AG04450 (cell line): Measurements from ENCODE around the gene VAC14. TPM values are rescaled to one million over a fixed set of nuclear protein-coding genes. Genes with fewer than 3 reads are reported as not detected.

Source experiments
- CTCF ChIA-PET: fragments of 300-600, 350-600 bp; formaldehyde crosslinking; extraction: SDS; loops from one replicate; lab custom pipeline; 2022; ENCODE audit warnings: antibody characterized with exemption, inconsistent platforms; lab: Charles Lee
- POLR2A ChIA-PET: fragments of 350-600 bp; formaldehyde crosslinking; extraction: SDS; loops from one replicate; lab custom pipeline; 2021; ENCODE audit warnings: antibody characterized with exemption, inconsistent platforms; lab: Yijun Ruan, JAX
- DNase-seq: peaks from one replicate; pipeline ENCODE4 v3.0.0-alpha.2; 2011; ENCODE audit warnings: low read depth, low spot score
- H3K27ac ChIP-seq: one replicate; pipeline ENCODE4 v1.5.1; 2012; ENCODE audit warnings: low read depth, low read length, control low read depth
- H3K27me3 ChIP-seq: one replicate; pipeline ENCODE4 v1.6.0; 2012; ENCODE audit warnings: low read length; ENCODE audit not compliant: control insufficient read depth, insufficient read depth
- H3K4me3 ChIP-seq: 2 replicates; pipeline ENCODE4 v1.5.1; 2011; ENCODE audit warnings: mild to moderate bottlenecking, low read depth, low read length, control low read depth
- H3K9me3 ChIP-seq: 2 replicates; pipeline ENCODE4 v1.5.1; 2012; ENCODE audit warnings: low read length; ENCODE audit not compliant: control insufficient read depth, insufficient read depth
- CTCF ChIP-seq: IDR thresholded peaks from 2 replicates; pipeline ENCODE4 v1.5.1; 2011; ENCODE audit warnings: low read depth, low read length, control low read depth, inconsistent platforms
- polyA plus RNA-seq: library from polyadenylated mRNA; depleted of rRNA; stranded (reverse); fragments of >200 nt; gene quantifications from 2 replicates; pipeline ENCODE4 v1.2.3, GENCODE V29; 2011

The VAC14 gene
- polyA plus RNA-seq, 1 experiment: 30.2 TPM

GRCh38 chr16:70706948-70707465 lies 94.0 kb downstream of the VAC14 start:
- peak; percentile 82 for DNase-seq
- no peaks in the 10 kb centered on the region; the same call in 1 of the 2 replicates for H3K9me3 ChIP-seq
- no peak for TF ChIP-seq CTCF
- POLR2A ChIA-PET: interaction anchor here (0.6 to 2.2 kb wide), 7 partner anchors 8 to 39 kb away, joined by 3 to 9 read pairs (median 3); no protein-coding TSS in a partner anchor
- CTCF ChIA-PET: interaction anchor here (0.8 to 1.9 kb wide), 3 partner anchors 19 to 32 kb away, joined by 3 to 9 read pairs (median 4); no protein-coding TSS in a partner anchor
- H3K27ac ChIP-seq: peak overlapping the region; percentile 89
- no peak overlapping the region for H3K4me3 ChIP-seq
- H3K27me3 ChIP-seq: no peaks in the 10 kb centered on the region

- Histone ChIP-seq H3K4me3 (no peak overlapping the region), H3K9me3 (no peaks in the 10 kb centered on the region; the same call in 1 of the 2 replicates), H3K27ac (peak overlapping the region; percentile 99), H3K27me3 (no peaks in the 10 kb centered on the region)
- no peak for TF ChIP-seq CTCF
- ChIA-PET POLR2A (interaction anchor here (1.1 to 2.6 kb wide), 2 partner anchors 13 to 17 kb away, joined by 4 to 16 read pairs; no protein-coding TSS in a partner anchor), CTCF (interaction anchor here (1.9 to 3.5 kb wide), 2 partner anchors 33 to 66 kb away, joined by 9 to 16 read pairs; no protein-coding TSS in a partner anchor)
- no peak for DNase-seq
These were observed 95.9 kb downstream of the VAC14 start for GRCh38 chr16:70705056-70705455.

- no peak for DNase-seq
- H3K27me3 ChIP-seq: no peaks in the 10 kb centered on the region
- ChIA-PET POLR2A (interaction anchor here (1.1 to 2.6 kb wide), 2 partner anchors 12 to 17 kb away, joined by 4 to 16 read pairs; no protein-coding TSS in a partner anchor), CTCF (interaction anchor here (3.5 kb wide), 1 partner anchor 66 kb away, joined by 16 read pairs; no protein-coding TSS in a partner anchor)
- peaks cover 3% of the 10 kb centered on the region; the same call in 1 of the 2 replicates for H3K9me3 ChIP-seq
- no peak for TF ChIP-seq CTCF
- H3K27ac ChIP-seq: peak overlapping the region; percentile 99
- no peak overlapping the region for H3K4me3 ChIP-seq
These were observed 96.4 kb downstream of the VAC14 start for GRCh38 chr16:70704586-70704985.

- peaks cover 6% of the 10 kb centered on the region; the same call in 1 of the 2 replicates for H3K9me3 ChIP-seq
- ChIA-PET POLR2A (interaction anchor here (0.7 to 2.6 kb wide), 11 partner anchors 9 to 46 kb away, joined by 5 to 16 read pairs (median 7); partner anchors contain the start of gene MTSS2), CTCF (interaction anchor here (0.6 to 3.5 kb wide), 4 partner anchors 16 to 178 kb away, joined by 4 to 16 read pairs (median 7); no protein-coding TSS in a partner anchor)
- H3K27ac ChIP-seq: peak overlapping the region; percentile 99
- H3K4me3 ChIP-seq: no peak overlapping the region
- DNase-seq: no peak
- TF ChIP-seq CTCF: no peak
- H3K27me3 ChIP-seq: no peaks in the 10 kb centered on the region
These were observed 97.0 kb downstream of the VAC14 start for GRCh38 chr16:70703835-70704381.
